ENCODE results near the gene DGCR8. TPM values are rescaled to one million over a fixed set of nuclear protein-coding genes. Genes with fewer than 3 reads are reported as not detected.

Gene DGCR8
- total RNA-seq, 4 donors from 2014 or later = 9.8 to 27.9 (median 14.7) TPM

DNA sequence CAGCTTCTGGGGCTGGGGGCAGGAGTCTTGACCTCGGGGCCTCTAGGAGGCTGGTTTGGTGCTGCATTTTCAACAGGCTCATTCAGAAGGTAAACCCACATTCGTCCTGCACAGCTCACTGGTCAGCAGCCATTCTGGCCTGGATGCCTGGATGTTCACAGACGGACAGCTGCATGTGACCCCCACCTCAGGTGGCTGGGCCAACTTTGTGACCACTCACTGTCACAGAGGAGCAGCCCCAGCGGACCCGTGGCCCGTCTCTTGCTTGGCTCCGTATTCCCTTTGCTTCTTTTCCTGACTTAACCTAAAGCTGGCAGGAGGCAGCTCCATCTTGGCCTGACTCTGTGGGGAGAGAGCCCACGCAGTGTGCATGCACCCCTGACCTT lies 8.2 kb downstream of the DGCR8 start:
- TF ChIP-seq, protein P1, sequence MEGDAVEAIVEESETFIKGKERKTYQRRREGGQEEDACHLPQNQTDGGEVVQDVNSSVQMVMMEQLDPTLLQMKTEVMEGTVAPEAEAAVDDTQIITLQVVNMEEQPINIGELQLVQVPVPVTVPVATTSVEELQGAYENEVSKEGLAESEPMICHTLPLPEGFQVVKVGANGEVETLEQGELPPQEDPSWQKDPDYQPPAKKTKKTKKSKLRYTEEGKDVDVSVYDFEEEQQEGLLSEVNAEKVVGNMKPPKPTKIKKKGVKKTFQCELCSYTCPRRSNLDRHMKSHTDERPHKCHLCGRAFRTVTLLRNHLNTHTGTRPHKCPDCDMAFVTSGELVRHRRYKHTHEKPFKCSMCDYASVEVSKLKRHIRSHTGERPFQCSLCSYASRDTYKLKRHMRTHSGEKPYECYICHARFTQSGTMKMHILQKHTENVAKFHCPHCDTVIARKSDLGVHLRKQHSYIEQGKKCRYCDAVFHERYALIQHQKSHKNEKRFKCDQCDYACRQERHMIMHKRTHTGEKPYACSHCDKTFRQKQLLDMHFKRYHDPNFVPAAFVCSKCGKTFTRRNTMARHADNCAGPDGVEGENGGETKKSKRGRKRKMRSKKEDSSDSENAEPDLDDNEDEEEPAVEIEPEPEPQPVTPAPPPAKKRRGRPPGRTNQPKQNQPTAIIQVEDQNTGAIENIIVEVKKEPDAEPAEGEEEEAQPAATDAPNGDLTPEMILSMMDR (IDR thresholded peaks at IDR 0.05; ENCODE audit: low read depth) = no peak

- TF ChIP-seq, protein P1 (IDR thresholded peaks at IDR 0.05; ENCODE audit: low read depth) = no peak
These were observed 9.4 kb downstream of the DGCR8 start for GRCh38 chr22:20089226-20089976.

GRCh38 chr22:20089977-20090729 lies 10.1 kb downstream of the DGCR8 start:
- TF ChIP-seq, protein P1 (IDR thresholded peaks at IDR 0.05; ENCODE audit: low read depth) = no peak

DNA sequence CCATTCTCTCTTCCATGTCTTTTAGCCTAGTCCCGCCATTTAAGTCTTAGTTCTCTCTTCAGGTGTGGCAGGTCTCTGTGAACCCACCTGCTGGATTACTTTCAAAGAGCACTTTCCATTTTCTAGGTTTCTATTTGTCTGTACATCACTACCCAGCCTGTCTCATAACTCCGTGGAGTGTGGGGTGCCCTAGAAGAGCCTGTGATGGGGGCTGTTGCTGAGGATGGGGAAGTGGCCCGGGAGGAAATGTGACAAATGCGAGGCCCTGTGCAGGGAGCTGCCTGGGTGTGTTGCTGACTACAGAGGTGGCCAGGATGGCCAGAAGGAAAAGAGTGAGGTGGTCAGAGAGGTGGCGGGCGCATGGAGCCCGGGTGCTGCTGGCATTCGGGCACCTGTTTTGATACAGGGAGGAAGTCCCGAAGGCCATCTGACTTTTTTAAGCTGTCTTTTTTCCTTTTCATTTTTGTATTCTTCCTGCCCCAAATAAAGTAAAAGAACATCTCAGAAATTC lies 10.7 kb downstream of the DGCR8 start:
- TF ChIP-seq, protein P1 (IDR thresholded peaks at IDR 0.05; ENCODE audit: low read depth) = no peak

DNA sequence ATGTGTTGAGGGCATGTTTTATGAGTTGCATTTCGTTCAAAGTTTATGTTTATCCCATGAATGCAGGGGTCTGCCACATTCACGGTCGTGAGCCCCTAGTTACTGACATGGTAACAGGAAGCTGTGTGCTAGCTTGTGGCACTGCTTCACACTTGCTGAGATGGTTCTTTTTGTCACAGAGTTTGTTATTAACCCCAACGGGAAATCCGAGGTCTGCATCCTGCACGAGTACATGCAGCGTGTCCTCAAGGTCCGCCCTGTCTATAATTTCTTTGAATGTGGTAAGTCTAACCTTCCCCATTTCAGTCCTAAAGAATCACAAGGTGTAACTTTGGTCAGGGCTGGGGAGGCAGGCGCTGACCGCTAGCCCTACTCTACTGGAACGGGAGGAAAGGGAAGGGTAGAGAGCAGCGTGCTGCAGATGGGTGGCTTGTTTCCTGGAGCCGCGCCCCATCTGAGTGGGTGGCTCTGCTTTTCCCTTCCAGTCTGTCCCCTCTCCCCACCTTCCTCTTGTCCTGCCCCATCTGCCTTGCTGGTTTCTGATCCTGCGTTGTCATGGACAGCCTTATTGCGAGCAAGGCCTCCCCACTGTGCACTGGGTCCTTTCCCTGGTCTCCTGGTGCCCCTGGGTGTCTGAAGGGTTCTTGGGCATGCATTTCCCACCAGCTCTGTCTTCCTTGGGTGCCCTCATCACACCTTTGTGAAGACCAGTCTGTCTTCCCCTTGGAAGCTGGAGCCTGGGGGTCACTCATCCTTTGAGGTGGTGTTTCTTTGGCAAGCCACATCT lies 11.8 kb downstream of the DGCR8 start:
- TF ChIP-seq, protein P1 (IDR thresholded peaks at IDR 0.05; ENCODE audit: low read depth) = no peak

- TF ChIP-seq, protein P1 (IDR thresholded peaks at IDR 0.05; ENCODE audit: low read depth) = no peak
These were observed 12.4 kb downstream of the DGCR8 start for GRCh38 chr22:20092477-20092854.

Measured in subcutaneous adipose tissue (tissue), 4 donors.